Measurements from ENCODE around the gene CD28.
"Not testable (repeated sequence)": the region's sequence is repeated elsewhere in the genome, so short reads cannot be mapped to it uniquely, and the experiment has no call there.

Gene CD28

DNA sequence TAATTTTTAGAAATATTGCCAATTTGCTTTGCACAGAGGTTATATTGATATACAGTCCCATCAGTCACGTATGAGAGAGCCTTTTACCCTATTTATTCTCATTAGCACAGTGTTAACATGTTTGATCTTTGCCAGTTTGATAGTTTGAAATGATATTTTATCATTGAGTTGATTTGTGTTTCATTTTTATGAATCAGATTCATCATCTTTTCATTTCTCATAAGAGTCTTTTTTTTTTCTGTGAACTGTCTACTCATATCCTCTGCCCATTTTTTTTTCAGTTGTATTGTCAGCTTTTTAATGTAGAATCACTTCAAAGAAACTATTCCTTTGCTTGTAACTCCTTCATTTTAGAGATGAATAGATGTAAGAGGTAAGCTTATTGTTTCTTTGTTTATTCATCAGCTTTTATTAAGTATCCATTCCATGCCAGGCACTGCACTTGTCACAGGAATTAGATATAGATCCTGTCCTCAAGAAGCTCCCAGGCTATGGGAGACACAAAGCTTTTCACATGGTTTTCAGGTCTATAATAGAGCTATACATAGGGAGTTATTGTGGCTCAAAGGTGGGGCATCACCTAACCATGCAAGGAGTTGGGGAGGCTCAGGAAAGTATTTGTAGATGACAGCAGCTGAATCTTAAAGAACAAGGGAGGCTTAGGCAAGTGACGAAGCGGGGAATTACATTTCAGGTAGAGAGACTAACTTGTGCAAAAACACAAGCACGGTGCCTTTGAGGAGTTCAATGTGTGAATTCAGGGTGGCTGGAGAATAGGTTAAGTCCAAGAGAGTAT is 42.1 kb downstream of the CD28 start:
- no peak for DNase-seq (ENCODE audit: low read depth)

DNA sequence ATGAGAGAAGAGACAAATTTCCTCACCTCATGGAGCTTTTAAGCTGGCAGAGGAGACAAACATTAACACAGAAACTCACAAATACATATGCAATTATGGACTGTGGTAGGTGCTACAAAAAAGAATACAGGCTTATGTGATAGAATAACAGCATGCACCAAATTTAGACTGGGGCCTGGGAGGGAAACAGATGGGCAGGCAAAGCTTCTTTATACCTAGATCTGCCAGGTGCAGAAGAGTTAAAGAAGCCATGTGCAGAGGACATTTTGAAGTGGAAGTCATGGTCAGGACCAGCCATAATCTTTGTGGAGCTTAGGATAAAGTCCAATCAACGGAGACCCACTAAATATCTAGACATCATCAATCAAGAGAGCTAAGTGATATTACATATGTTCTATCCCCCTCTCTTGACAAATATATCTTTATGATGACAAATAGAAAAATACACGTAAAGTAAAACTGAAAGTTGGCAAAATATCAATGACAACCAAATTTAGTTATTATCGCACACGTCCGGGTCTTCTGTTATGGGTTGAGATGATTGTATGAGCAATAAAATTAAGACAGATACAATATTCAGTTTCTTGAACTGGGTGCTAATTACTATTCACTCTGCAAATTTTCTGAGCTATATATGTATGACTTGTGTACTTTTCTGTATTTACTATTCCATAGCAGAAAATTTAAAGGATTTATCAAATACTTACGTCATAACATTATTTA is 44.1 kb downstream of the CD28 start:
- no peak for DNase-seq (ENCODE audit: low read depth)

DNA sequence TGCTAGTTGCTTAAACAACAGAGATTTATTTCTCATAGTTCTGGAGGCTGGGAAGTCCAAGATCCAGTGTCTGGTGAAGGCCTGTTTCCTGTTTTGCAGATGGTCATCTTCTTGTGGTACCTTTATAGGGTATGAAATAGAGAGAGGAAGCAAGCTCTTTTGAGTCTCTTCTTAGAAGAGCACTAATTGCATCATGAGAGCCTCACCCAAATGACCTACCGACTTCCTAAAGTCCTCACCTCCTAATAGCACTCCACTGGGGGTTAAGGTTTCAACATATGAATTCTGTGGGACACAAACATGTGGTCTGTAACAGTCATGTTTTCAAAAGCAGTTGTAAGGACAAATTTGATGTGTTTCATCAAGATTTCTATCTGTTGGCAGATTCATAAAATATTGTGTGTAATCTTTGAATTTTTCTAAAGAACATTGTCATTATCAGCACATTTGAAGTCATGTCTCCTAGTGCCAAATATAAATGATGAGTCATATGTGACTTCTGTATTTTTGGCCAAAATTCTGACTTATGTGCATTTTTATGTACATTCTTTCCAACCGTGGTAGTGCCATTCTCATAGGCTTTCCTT is 45.3 kb downstream of the CD28 start:
- DNase-seq (ENCODE audit: low read depth), result no peak

DNA sequence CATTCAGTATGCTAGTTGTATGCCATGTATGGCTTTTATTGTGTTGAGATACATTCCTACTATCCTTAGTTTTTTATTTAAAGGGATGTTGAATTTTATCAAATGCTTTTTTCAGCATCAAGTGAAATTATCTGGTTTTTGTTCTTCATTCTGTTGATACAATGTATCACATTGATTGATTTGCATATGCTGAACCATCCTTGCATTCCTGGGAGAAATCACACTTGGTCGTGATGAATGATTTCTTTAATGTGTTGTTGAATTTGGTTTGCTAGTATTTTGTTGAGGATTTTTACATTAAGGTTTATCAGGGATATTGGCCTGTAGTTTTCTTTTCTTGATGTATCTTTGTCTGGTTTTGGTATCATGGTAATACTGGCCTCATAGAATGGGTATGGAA is 49.7 kb downstream of the CD28 start:
- DNase-seq (ENCODE audit: low read depth), result no peak

DNA sequence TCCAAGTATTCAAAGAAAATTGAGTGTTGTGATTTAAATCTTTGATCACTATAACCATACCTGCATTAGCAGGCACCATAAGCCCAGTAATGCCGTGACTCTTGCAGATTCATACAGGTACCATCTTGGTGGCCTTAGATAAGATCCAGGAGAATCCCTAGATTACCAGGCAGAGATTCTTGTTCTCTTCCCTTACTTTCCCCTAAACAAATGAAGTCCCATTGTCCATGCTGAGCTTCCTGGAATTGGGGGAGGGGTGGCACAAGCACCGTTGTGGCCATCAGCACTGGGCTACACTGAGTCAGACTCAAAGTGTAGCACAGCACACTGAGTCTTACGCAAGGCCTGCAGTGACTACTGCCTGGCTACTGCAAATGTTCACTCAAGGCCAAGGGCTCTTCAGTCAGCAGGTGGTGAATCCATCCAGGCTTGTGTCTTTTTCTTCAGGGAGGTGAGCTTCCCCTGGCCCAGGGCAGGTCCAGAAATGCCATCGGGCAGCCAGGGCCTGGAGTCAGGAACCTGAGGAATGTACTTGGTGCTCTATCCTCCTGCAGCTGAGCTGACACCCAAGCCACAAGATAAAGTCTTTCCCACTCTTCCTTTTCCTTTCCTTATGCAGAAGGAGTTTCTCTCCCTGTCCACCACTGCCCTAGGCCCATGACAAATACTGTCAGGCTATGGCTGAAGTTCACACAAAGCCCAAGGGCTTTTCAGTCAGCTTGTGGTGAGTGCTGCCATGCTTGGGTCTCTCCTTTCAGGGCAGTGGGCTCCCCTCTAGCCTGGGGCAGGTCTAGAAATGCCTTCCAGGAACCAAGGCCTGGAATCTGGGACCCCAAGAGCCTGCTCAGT is 52.6 kb downstream of the CD28 start:
- no peak for DNase-seq (ENCODE audit: low read depth)

DNA sequence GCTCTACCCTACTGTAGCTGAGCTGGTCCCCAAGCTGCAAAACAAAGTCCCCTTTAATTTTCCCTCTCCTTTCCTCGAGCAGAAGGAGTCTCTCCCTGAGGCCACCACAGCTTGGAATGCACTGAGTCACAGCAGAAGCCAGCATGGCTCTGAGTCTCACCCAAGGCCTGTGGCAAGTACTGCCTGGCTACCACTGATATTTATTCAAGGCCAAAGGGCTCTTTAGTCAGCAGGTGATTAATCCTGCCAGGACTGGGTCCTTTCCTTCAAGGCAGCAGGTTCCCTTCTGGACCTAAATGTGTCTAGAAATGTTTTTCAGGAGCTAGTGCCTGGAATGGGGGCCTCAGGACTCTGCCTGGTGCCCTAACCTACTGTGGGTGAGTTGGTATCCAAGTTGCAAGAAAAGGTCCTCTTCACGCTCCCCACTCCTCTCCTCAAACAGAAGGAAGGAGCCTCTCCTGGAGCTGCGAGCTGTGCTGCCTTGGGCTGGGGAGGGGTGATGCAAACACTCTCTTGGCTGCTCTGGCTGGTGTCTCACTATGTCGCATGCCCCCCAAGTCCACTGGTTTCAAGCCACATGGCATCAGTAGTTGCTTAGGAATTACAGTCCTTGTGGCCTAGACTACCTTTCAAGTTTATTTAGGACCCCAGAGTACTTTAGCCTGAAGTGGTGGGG is 53.4 kb downstream of the CD28 start:
- no peak for DNase-seq (ENCODE audit: low read depth)

DNA sequence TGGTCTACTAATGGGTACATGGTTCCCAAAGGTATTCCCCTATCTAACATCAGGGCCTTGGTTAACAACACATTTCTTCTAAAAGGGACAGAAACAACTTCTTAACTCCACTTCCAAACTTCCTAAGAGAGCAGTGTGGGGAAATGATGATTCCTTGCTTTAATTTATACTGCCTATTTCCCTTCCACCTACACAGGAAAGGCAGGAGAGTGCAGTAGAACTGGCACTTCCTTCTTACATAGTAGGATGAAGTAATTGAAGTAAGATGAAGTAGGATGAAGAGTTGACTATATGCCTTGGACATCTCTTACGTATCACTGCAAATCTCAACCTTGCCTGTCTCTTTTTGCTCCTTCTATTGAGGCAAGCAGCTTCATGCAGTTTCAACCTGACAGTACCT is 54.7 kb downstream of the CD28 start:
- DNase-seq (ENCODE audit: low read depth), result no peak

DNA sequence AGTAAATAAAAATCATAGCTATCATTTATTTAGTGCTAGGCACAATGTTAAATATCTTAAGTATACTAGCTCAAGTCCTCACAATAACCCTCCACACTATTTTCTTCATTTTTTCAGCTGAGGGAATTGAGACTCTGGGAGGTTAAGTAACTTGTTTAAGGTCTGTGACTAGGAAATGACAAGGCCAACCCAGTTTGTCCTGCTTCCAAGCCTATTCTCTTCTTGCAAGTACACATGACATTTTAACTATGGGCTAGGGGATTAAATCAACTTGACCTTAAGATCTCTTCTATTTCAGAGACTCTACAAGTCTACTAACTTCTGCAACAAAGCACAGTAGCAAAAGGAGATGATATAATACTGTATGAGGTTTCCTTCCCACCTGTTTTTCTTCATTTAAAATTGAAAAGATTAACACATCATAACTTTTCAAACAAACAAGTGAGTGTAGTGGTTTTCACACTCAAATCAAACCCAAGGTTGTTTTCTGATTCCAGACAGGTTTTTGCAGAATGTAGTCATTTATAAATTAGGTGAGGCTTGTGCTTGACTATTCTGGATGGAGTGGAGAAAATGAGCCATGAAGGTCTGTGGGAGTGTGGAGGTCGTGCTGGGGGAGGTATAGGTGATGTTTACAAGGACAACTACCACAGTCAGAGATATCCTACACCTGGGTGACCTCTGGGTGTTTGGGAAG is 57.0 kb downstream of the CD28 start:
- no peak for DNase-seq (ENCODE audit: low read depth)

DNA sequence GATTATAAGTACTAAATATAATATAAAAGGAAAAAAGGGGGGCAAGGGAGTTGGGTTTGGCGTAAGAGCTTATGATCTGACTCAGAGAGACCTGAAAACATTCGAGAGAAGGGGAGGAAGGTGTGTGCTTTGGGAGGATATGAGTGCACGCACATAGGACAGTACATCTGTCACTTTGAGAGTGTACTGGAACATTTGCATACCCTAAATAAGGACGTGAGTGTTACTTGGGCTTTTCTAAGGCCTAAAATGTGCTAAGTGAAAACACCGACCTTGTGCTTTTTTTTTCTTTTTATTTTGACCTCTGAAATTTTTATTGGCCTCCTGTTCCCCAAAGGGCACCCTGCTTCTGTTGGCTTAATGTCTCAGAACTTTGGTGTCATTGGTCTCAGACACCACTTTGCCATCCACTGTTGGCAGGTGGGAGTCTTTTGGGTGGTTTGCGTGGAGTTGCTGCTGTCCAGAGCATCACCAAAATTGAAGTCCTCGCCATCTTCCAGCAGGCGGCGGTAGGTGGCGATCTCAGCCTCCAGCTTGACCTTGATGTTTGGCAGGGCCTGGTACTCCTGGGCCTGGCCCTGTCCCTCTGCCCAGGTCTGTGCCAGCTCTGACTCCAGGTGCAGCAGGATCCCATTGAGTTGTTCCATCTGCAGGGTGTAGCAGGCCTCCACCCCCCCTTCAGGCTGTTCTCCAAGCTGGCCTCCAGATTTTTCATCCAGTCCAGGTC is 57.7 kb downstream of the CD28 start:
- no peak for DNase-seq (ENCODE audit: low read depth)

DNA sequence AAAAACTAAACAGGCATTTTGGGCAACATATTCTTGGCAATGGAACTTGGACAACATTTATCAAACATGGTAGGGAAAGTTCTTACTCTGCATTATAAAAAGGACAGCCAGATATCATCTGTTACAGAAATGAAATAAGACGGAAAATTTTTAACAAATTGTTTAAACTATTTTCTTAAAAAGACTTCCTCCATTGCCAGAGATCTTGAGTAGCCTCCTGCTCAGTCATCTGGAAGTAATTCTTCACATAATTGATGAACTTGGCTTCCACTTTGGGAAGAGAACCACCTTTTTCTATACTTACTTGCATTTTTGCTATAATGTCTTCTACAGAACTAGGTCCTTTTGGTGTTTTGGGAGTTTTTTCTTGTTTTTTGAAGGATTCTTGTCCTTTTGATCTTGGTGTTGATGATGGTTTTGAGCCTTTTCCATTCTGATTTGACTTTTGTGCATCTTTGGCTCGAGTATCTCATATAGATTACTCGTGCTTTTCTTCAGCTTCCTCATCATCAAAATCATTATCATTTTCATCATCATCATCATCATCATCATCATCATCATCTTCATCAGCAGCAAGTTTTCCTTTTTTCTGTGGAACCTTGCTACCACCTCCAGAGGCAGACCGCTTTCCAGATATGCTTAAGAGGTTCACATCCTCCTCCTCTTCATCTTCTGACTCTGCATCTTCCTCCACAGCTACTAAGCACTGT is 66.2 kb downstream of the CD28 start:
- no peak for DNase-seq (ENCODE audit: low read depth)

DNA sequence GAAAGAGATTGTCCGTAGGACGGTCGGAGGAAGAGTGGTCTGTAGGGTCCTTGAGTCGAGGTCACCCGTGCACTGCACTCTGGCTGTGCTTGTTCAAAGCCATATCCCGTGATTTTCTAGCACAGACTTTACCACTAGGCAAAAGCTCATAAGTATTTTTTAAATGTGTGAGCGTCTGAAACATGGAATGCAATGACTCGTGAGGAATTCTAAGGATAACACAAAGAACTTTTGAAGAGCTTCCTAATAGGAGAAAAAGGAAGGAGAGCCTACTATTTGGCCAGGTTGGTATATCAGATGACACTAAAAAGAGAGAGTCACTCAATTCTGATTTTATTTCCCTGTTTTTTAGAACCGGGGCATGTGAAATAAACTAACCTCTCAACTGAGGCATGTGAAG is 68.3 kb downstream of the CD28 start:
- DNase-seq (ENCODE audit: low read depth), result no peak

DNA sequence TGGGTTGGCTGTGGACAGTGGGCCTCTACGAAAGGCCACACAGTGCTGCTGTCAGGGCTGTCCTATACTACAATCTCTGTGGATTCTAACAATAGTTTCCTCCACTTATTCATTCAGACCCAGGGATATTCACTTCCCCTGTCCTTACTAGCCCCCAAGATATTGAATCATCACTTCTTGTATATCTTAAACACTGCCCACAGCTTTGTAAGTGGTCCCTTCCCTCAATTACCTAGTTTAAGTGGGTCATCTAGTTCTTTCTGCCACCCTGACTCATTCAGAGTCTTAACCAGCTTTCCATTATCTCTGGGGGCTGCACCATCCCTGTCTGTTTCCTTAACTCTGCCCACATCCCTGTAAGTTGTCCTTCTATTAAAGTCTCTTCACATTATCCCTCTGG is 69.2 kb downstream of the CD28 start:
- no peak for DNase-seq (ENCODE audit: low read depth)

DNA sequence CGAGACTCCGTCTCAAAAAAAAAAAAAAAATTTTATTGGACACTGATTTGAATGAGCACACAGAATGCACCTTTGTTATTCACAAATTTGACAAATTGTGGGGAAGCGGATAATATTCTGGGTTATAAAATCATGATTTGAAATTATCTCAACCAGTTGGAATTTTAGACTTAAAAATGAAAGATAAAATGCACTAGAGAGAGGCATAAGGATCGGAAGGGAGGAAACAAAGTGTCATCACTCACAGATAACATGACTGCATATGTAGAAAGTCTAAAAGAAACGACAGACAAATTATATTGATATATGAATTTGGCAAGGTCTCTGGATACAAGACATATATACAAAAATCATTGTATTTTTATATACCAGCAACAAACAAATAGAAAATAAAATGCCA is 70.6 kb downstream of the CD28 start:
- DNase-seq (ENCODE audit: low read depth), result no peak

DNA sequence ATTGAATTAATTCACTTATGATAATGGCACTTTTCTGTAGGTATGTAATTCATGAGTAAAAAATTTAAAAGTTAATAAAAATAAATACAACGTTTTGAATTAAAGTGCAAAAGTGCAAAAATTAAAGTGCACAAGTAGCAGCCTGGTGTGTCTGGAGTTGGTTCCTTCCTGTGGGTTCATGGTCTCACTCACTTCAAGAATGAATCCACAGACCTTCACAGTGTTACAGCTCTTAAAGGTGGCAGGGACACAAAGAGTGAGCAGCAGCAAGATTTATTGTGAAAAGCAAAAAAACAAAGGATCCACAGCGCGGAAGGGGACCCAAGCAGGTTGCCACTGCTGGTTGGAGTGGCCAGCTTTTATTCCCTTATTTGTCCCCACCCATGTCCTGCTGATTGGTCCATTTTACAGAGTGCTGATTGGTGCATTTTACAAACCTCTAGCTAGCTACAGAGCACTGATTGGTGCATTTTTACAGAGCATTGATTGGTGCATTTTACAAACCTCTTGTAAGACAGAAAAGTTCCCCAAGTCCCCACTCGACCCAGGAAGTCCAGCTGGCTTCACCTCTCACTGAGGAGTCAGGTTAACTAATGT is 73.1 kb downstream of the CD28 start:
- not testable (repeated sequence) for DNase-seq (ENCODE audit: low read depth)

DNA sequence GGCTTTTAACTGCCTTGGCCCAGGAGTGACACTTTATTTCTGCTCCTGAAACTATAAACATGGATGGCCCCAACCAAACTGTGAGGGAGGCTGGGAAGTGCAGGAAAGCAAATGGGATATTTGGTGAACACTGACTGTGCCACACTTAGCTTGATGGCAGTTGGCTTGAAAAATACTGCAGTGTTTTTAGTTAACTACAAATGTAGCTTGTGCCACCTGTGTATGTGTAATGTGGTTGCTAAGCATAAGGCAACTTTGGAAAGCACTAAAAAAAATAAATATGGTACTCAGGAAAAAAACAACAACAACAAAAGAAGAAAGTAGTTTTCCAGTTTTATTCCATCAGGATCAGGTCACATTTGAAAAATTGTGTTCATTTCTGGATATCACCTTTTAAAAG is 73.8 kb downstream of the CD28 start:
- DNase-seq (ENCODE audit: low read depth), result no peak

DNA sequence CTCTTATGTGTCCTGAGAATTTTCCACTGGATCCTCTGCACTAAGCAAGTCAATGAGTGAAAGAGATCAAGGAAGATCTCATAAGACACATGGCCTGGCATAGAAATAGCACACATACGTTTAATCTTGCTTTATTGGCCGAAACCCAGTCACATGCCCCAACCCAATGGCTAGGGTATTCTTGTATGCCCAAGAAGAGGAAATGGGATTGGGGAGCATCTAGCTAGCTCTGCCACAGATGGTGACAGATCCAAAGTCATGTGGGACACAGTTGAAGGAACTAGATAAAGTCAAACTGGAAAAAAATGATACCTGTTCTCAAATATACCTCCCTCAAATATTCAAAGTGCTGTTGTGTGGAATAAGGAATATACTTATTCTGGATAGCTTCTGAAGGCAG is 74.7 kb downstream of the CD28 start:
- DNase-seq (ENCODE audit: low read depth), result no peak

DNA sequence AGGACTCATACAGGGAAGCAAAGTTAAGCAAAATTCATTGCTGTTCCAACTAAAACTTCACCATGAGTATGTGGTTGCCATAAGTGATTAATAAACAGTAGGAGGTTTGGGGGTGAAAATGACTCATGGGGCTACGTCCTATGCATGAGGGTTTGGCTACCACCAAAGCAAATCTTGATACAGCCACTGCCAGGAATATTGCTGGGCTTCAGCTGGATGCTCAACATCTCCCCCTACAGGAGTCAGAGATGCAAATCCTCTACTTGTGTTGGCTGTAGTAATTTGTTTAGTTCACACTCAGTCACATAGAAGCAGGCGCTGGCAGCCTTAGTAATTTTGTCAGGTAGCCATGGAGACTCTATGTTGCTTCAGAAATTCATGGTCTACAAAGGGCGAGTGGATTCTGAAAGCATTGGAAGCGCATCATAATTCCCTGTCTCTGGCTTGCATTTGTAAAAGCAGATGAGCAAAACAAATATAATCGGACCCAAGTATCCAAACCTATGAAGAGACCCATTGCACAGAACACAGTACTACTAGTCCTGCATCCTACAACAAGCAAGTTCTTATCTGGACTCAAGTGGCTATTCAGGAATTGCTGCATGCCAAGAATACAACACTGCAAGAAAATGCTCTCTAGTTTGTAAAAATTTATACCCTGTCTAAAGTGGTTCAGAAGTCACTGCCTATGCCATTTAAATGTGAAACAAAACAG is 76.0 kb downstream of the CD28 start:
- DNase-seq (ENCODE audit: low read depth), result peak; percentile 41

DNA sequence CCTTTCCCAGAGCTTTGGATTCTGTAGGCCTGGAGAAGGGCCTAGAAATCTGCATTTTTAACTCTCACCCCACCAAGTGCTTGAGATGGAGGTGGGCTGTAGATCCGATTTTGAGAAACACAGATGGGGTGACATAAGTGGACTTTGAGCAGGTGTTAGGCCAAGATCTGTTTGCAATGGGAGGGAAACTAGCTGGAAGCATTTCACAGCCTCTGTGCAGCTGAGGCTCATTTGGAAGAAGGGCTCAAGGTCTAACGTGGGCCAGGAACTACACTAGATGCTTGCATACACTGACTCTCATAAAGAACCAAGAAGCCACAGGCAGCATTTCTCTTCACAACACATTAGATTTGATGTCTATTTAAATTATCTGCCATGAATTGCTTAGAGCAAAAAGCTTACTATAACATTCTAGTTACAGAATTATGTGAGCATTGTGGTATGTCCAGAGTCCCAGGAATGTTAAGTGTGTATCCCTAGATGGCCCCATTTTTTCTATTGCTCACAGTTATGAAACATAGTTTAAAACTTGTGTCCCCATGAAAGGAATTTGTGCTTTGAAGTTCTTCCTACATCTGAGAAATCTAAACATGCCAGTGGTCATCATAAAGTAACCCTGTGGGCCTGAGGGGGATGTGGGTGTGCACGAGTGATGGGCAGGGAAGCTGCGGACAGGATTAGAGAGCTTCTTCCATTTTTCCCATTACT is 77.2 kb downstream of the CD28 start:
- DNase-seq (ENCODE audit: low read depth), result no peak

Measured in T-helper 22 cell (primary cell).